GM19025 (cell line): Measurements from ENCODE around the gene ERFL.
A peak's percentile ranks its signal among the peaks of the same experiment; 100 is the strongest.

ENCODE experiments used
- ATAC-seq: cut with Tn5 transposase; IDR thresholded peaks from one replicate; pipeline ENCODE4 v1.9.1; 2021; ENCODE audit warnings: mild to moderate bottlenecking, low read depth, moderate library complexity; ENCODE audit not compliant: unreplicated experiment

ERFL gene

GRCh38 chr19:41862445-41862986 is 65.7 kb downstream of the ERFL start:
- no peak for ATAC-seq

GRCh38 chr19:41861846-41862245 is 66.4 kb downstream of the ERFL start:
- ATAC-seq = no peak

GRCh38 chr19:41861116-41861768 is 67.0 kb downstream of the ERFL start:
- ATAC-seq = no peak

- ATAC-seq = no peak
Observed at GRCh38 chr19:41860419-41861115, 67.7 kb downstream of the ERFL start.

- peak; percentile 73 for ATAC-seq
Observed at GRCh38 chr19:41859618-41860418, 68.4 kb downstream of the ERFL start, which contains the start of gene RPS19. Gene RPS19 (plus strand): TSS chr19:41860255. CDS start chr19:41860775, 520 bp downstream.

- ATAC-seq = no peak
Observed at GRCh38 chr19:41859213-41859617, 69.0 kb downstream of the ERFL start.
